H1 (cell line): ENCODE data around the gene TBCD. TPM values are rescaled to one million over a fixed set of nuclear protein-coding genes. Genes with fewer than 3 reads are reported as not detected.

Experiments used
- CTCF ChIA-PET: fragments of 300-600 bp; sonication (Branson Sonifier 250); formaldehyde crosslinking; loops from one replicate; lab custom pipeline; 2021; ENCODE audit not compliant: partially characterized antibody; lab: Charles Lee
- POLR2A ChIA-PET: fragments of 300-600 bp; sonication (Branson Sonifier 250); formaldehyde crosslinking; loops from one replicate; lab custom pipeline; 2021; ENCODE audit warnings: inconsistent platforms; ENCODE audit not compliant: partially characterized antibody; lab: Charles Lee
- DNase-seq, 2 experiments: peaks; one replicate each; pipeline versions ENCODE4 v3.0.0 to v3.0.0-alpha.2; 2010 to 2022; ENCODE audit warnings: low spot score in 2 of 2, low read depth in 1 of 2, mixed read lengths in 1 of 2
- FAIRE-seq: peaks from 2 replicates; lab custom pipeline; 2011; peaks lifted over from hg19 to GRCh38; lab: Jason Lieb, UNC
- H2AFZ ChIP-seq: 2 replicates; pipeline ENCODE4 v1.8.1; 2012; ENCODE audit warnings: low read length, inconsistent platforms
- H2AK5ac ChIP-seq: 2 replicates; pipeline ENCODE4 v1.6.1; 2013; ENCODE audit warnings: low read depth, low read length
- H2BK120ac ChIP-seq: replicated peaks from 2 replicates; pipeline ENCODE3; 2013; ENCODE audit warnings: low read depth, low read length, inconsistent platforms
- H2BK12ac ChIP-seq: 2 replicates; pipeline ENCODE4 v1.6.1; 2013; ENCODE audit warnings: low read depth, low read length
- H2BK15ac ChIP-seq: 2 replicates; pipeline ENCODE4 v1.6.1; 2013; ENCODE audit warnings: low read length
- H2BK20ac ChIP-seq: 2 replicates; pipeline ENCODE4 v1.6.1; 2013; ENCODE audit warnings: low read length
- H2BK5ac ChIP-seq: 2 replicates; pipeline ENCODE4 v1.6.1; 2013; ENCODE audit warnings: low read depth, low read length
- H3K14ac ChIP-seq: 2 replicates; pipeline ENCODE4 v1.6.1; 2013; ENCODE audit warnings: inconsistent platforms; ENCODE audit not compliant: insufficient read length
- H3K18ac ChIP-seq: 2 replicates; pipeline ENCODE4 v1.6.1; 2013; ENCODE audit warnings: low read length; ENCODE audit errors: extremely low read depth
- H3K23ac ChIP-seq: 2 replicates; pipeline ENCODE4 v1.6.1; 2013; ENCODE audit warnings: inconsistent platforms; ENCODE audit not compliant: insufficient read length
- H3K23me2 ChIP-seq: 2 replicates; pipeline ENCODE4 v1.6.1; 2013; ENCODE audit warnings: low read depth, low read length
- H3K27ac ChIP-seq: 2 replicates; pipeline ENCODE4 v1.6.1; 2011; ENCODE audit warnings: low read depth, low read length, inconsistent platforms
- H3K27me3 ChIP-seq, 4 experiments: replicated peaks in 1 of 4; 1 replicate in 1 of 4; 2 replicates in 3 of 4; pipeline versions ENCODE4 v1.6.1 to v1.8.1; 2011 to 2013; ENCODE audit warnings: low read length in 3 of 4, mild to moderate bottlenecking in 3 of 4, inconsistent platforms in 2 of 4, mixed read lengths in 2 of 4, moderate library complexity in 1 of 4; ENCODE audit not compliant: control insufficient read depth in 3 of 4, insufficient read depth in 3 of 4; ENCODE audit errors: extremely low read depth in 1 of 4
- H3K36me3 ChIP-seq, 4 experiments: 2 replicates each; pipeline versions ENCODE4 v1.6.1 to v1.8.1; 2011 to 2013; ENCODE audit warnings: mild to moderate bottlenecking in 4 of 4, low read length in 3 of 4, moderate library complexity in 2 of 4, control low read depth in 1 of 4, inconsistent platforms in 1 of 4; ENCODE audit not compliant: insufficient read depth in 4 of 4, control insufficient read depth in 2 of 4
- H3K4ac ChIP-seq: replicated peaks from 2 replicates; pipeline ENCODE3; 2013; ENCODE audit warnings: low read length, low read depth, mixed read lengths, inconsistent platforms; ENCODE audit not compliant: insufficient read length
- H3K4me1 ChIP-seq, 4 experiments: replicated peaks in 1 of 4; 1 replicate in 1 of 4; 2 replicates in 3 of 4; pipeline versions ENCODE4 v1.6.1 to v1.8.1; 2011 to 2013; ENCODE audit warnings: low read length in 3 of 4, inconsistent platforms in 2 of 4, mixed read lengths in 1 of 4; ENCODE audit not compliant: insufficient read depth in 4 of 4, control insufficient read depth in 3 of 4
- H3K4me2 ChIP-seq, 2 experiments: 2 replicates each; pipeline versions ENCODE4 v1.6.1 to v1.8.1; 2011 to 2013; ENCODE audit warnings: low read depth in 2 of 2, low read length in 2 of 2, control low read depth in 1 of 2, inconsistent platforms in 1 of 2, mild to moderate bottlenecking in 1 of 2; ENCODE audit not compliant: insufficient read depth in 1 of 2
- H3K4me3 ChIP-seq, 4 experiments: fragments of 200-600, 300-600 bp in 1 of 4; sonication (generic), shearing (Covaris generic), sonication (Bioruptor Twin) in 1 of 4; 2 replicates each; pipeline versions ENCODE4 v1.5.1 to v1.8.1; 2011 to 2016; ENCODE audit warnings: low read length in 4 of 4, low read depth in 3 of 4, control low read depth in 2 of 4, inconsistent platforms in 2 of 4, mild to moderate bottlenecking in 2 of 4, mixed read lengths in 1 of 4, moderate library complexity in 1 of 4; ENCODE audit not compliant: insufficient read depth in 2 of 4; ENCODE audit errors: extremely low read depth in 1 of 4
- H3K56ac ChIP-seq: replicated peaks from 2 replicates; pipeline ENCODE3; 2013; ENCODE audit warnings: low read depth, mild to moderate bottlenecking, mixed read lengths, low read length, inconsistent platforms; ENCODE audit not compliant: insufficient read length
- H3K79me1 ChIP-seq: 2 replicates; pipeline ENCODE4 v1.6.1; 2013; ENCODE audit warnings: low read depth, low read length, control low read depth
- H3K79me2 ChIP-seq, 2 experiments: 2 replicates each; pipeline versions ENCODE4 v1.6.1 to v1.8.1; 2012 to 2013; ENCODE audit warnings: low read length in 2 of 2, mild to moderate bottlenecking in 2 of 2, inconsistent platforms in 1 of 2; ENCODE audit not compliant: insufficient read depth in 2 of 2, control insufficient read depth in 1 of 2
- H3K9ac ChIP-seq, 4 experiments: replicated peaks in 1 of 4; 1 replicate in 1 of 4; 2 replicates in 3 of 4; pipeline versions ENCODE4 v1.6.1 to v1.8.1; 2011 to 2013; ENCODE audit warnings: low read depth in 3 of 4, low read length in 3 of 4, control low read depth in 2 of 4, mild to moderate bottlenecking in 2 of 4, moderate library complexity in 2 of 4, inconsistent platforms in 1 of 4; ENCODE audit errors: extremely low read depth in 1 of 4
- H3K9me3 ChIP-seq, 2 experiments: 2 replicates each; pipeline versions ENCODE4 v1.6.1 to v1.8.1; 2012 to 2013; ENCODE audit warnings: mild to moderate bottlenecking in 2 of 2, moderate library complexity in 2 of 2, control low read depth in 1 of 2, inconsistent platforms in 1 of 2, low read depth in 1 of 2, low read length in 1 of 2, mixed read lengths in 1 of 2; ENCODE audit not compliant: insufficient read depth in 2 of 2
- H4K20me1 ChIP-seq, 2 experiments: replicated peaks in 1 of 2; 2 replicates each; pipeline versions ENCODE3 to v1.8.1; 2011 to 2013; ENCODE audit warnings: inconsistent platforms in 2 of 2, low read length in 2 of 2, mild to moderate bottlenecking in 1 of 2; ENCODE audit not compliant: insufficient read depth in 2 of 2, control insufficient read depth in 1 of 2
- H4K5ac ChIP-seq: 2 replicates; pipeline ENCODE4 v1.6.1; 2013; ENCODE audit warnings: low read length, low read depth, mixed read lengths, inconsistent platforms; ENCODE audit not compliant: insufficient read length
- H4K8ac ChIP-seq: 2 replicates; pipeline ENCODE4 v1.8.0; 2013; ENCODE audit warnings: mild to moderate bottlenecking, moderate library complexity, low read length, inconsistent platforms; ENCODE audit not compliant: insufficient read depth; ENCODE audit errors: extremely low read depth
- H4K91ac ChIP-seq: replicated peaks from 2 replicates; pipeline ENCODE3; 2013; ENCODE audit warnings: low read length, mixed read lengths, inconsistent platforms; ENCODE audit not compliant: insufficient read length
- GABPA ChIP-seq: IDR thresholded peaks from 2 replicates; pipeline ENCODE4 v1.6.1; 2011; ENCODE audit warnings: mild to moderate bottlenecking, low read length, moderate library complexity, borderline replicate concordance; ENCODE audit not compliant: insufficient read depth
- POLR2A ChIP-seq, 2 experiments: IDR thresholded peaks; 1 replicate in 1 of 2; 2 replicates in 1 of 2; pipeline ENCODE4 v1.6.1; 2011; ENCODE audit warnings: low read depth in 2 of 2, low read length in 2 of 2, mild to moderate bottlenecking in 2 of 2; ENCODE audit errors: control extremely low read depth in 1 of 2
- RFX5 ChIP-seq: IDR thresholded peaks from 2 replicates; pipeline ENCODE4 v1.6.1; 2011; ENCODE audit warnings: low read depth, low read length, improper control_type of control experiment, borderline replicate concordance
- SP2 ChIP-seq: IDR thresholded peaks from 2 replicates; pipeline ENCODE4 v1.6.1; 2012; ENCODE audit warnings: mild to moderate bottlenecking, low read length, inconsistent platforms
- polyA plus RNA-seq, 7 experiments: library from polyadenylated mRNA; depleted of rRNA in 3 of 7; stranded (reverse) in 5 of 7; unstranded in 2 of 7; fragments of >200 nt in 5 of 7; fragments of 200-250 nt in 2 of 7; gene quantifications; 1 replicate in 5 of 7; 2 replicates in 1 of 7; 4 replicates in 1 of 7; pipeline versions ENCODE4 v1.2.1 to v1.2.3, GENCODE V29; 2011 to 2013; ENCODE audit warnings: missing spikeins in 2 of 7, mixed read lengths in 2 of 7
- total RNA-seq: library from RNA; stranded (reverse); fragmentation: NEBNext Ultra II Directional; extraction: Animal tissue kit (Norgen Biotek cat#: 25700); gene quantifications from 2 replicates; pipeline ENCODE4 v1.2.1, GENCODE V29; 2021
- TF ChIP-seq, protein P1 (sequence below): IDR thresholded peaks from 2 replicates; pipeline ENCODE4 v1.6.1; 2012; ENCODE audit warnings: low read length, inconsistent platforms

Gene TBCD
- total and polyA plus RNA-seq, 2 of the 8 experiments (the other 6 are each of a cell fraction or from before 2014, with no cell fraction given), result 118 to 162 TPM

DNA sequence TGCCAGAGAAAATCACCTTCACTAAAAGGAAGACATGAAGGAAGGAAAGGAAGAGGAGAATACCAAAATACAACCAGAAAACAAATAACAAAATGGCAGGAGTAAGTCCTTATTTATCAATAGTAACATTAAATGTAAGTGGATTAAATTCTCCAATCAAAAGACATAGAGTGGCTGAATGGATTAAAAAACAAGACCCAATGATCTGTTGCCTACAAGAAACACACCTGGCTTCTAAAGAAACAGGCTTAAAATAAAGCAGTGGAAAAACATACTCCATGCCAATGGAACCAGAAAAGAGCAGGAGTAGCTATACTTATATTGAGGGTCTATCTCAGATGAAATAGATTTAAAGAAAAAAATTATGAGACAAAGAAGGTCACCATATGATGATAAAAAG lies 241.1 kb downstream of the TBCD start:
- no peak overlapping the region for H3K4me3 ChIP-seq
- no peak overlapping the region for H2BK20ac ChIP-seq
- H3K79me1 ChIP-seq, result no peaks in the 10 kb centered on the region
- no peak overlapping the region for H3K27ac ChIP-seq
- H3K56ac ChIP-seq, result no peak overlapping the region
- H3K23ac ChIP-seq, result no peak overlapping the region
- H3K18ac ChIP-seq, result no peak overlapping the region
- no peak overlapping the region for H2BK15ac ChIP-seq
- no peaks in the 10 kb centered on the region for H3K23me2 ChIP-seq
- H3K36me3 ChIP-seq, result no peaks in the 10 kb centered on the region
- no peaks in the 10 kb centered on the region for H3K4me1 ChIP-seq
- no peak overlapping the region for H2AK5ac ChIP-seq
- no peak overlapping the region for H3K14ac ChIP-seq
- H3K9ac ChIP-seq, result no peak overlapping the region
- POLR2A ChIA-PET, result no interaction called here
- H3K27me3 ChIP-seq, result no peaks in the 10 kb centered on the region
- no peak overlapping the region for H4K5ac ChIP-seq
- no peak overlapping the region for H3K4ac ChIP-seq
- no peak overlapping the region for H4K8ac ChIP-seq
- H4K91ac ChIP-seq, result no peak overlapping the region
- no peaks in the 10 kb centered on the region for H3K9me3 ChIP-seq
- DNase-seq (no peak), FAIRE-seq (no peak)
- H2BK12ac ChIP-seq, result no peak overlapping the region
- no peak overlapping the region for H3K4me2 ChIP-seq
- no peak overlapping the region for H2AFZ ChIP-seq
- CTCF ChIA-PET, result no interaction called here
- TF ChIP-seq, protein P1, sequence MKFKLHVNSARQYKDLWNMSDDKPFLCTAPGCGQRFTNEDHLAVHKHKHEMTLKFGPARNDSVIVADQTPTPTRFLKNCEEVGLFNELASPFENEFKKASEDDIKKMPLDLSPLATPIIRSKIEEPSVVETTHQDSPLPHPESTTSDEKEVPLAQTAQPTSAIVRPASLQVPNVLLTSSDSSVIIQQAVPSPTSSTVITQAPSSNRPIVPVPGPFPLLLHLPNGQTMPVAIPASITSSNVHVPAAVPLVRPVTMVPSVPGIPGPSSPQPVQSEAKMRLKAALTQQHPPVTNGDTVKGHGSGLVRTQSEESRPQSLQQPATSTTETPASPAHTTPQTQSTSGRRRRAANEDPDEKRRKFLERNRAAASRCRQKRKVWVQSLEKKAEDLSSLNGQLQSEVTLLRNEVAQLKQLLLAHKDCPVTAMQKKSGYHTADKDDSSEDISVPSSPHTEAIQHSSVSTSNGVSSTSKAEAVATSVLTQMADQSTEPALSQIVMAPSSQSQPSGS, result no peak
- TF ChIP-seq GABPA (no peak), RFX5 (no peak), SP2 (no peak), POLR2A (IDR thresholded peaks at IDR 0.05; ENCODE audit: control extremely low read depth in 1 of 2, low read depth in 2 of 2, low read length in 2 of 2) (no peak)
- H2BK5ac ChIP-seq, result no peak overlapping the region
- no peak overlapping the region for H2BK120ac ChIP-seq
- no peaks in the 10 kb centered on the region for H4K20me1 ChIP-seq
- H3K79me2 ChIP-seq, result no peaks in the 10 kb centered on the region
